Left kidney (tissue), 2 donors: ENCODE data around the gene HAPLN3. TPM values are rescaled to one million over a fixed set of nuclear protein-coding genes. Genes with fewer than 3 reads are reported as not detected.

Experiments used
- DNase-seq: peaks from one replicate; pipeline ENCODE4 v3.0.0-alpha.2; 2013
- polyA plus RNA-seq: library from polyadenylated mRNA; unstranded; fragments of 120-200 nt; gene quantifications from one replicate; pipeline ENCODE4 v1.2.1, GENCODE V29; 2013; ENCODE audit not compliant: insufficient read length

Gene HAPLN3
- polyA plus RNA-seq, 1 donor, result 3.6 TPM

DNA sequence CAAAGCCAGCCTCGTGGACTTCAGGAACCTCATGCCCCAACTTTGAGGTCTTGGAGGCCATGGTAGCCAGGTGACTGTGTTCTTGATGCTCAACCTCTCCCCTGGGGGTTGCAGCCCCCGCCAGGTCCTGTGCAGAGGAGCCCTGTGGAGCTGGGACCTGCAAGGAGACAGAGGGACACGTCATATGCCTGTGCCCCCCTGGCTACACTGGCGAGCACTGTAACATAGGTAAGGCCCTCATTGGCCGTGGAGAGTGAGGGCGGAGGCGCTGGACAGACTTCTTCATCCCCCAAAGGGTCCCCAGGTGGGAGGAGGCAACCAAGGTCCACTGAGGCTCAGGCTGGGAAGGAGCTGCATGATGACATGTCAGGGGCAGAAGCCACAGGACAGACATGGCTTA, 35.1 kb downstream of the HAPLN3 start:
- no peak for DNase-seq

DNA sequence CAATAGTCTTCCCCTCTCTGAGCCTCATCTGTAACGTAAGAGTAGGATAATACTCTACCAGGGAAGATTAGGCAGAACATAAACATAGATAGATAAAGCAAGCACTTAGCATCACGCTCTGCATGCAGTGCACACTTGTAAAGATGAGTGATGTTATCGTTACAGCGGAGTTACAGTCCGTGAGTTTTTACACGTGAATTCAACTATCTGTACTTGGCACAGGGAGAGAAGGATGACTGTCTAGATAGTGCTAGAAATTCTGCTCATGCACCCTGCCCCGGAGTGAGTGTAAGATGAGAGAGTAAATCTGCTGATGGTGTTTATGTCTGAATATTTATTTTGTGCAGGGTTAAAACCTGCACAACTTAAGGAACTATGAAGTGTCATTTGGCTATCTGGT, 35.8 kb downstream of the HAPLN3 start:
- DNase-seq, result no peak

DNA sequence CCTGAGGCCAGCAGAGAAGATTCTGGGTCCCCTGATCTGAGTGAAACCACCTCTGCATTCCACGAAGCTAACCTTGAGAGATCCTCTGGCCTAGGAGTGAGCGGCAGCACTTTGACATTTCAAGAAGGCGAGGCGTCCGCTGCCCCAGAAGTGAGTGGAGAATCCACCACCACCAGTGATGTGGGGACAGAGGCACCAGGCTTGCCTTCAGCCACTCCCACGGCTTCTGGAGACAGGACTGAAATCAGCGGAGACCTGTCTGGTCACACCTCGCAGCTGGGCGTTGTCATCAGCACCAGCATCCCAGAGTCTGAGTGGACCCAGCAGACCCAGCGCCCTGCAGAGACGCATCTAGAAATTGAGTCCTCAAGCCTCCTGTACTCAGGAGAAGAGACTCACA, 36.4 kb downstream of the HAPLN3 start:
- DNase-seq, result no peak

DNA sequence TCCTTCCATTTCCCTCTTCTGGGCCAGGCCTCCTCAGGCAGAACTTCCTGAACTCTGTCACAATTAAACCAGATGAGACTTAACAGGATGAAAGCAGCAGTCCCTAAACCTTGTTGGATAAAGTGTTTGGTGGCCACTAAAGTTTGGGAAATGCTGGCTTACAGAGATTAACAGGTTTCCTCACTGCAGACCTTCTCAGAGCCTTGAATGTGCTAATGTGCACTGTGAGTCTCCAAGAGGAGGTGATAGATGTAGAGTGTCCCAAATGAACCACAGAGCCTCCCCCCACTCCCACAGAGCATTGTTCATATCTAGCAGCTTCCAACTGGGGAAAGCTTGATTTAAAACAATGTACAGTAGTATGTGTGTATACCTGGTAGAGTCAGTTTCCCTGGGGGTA, 42.9 kb downstream of the HAPLN3 start:
- no peak for DNase-seq

DNA sequence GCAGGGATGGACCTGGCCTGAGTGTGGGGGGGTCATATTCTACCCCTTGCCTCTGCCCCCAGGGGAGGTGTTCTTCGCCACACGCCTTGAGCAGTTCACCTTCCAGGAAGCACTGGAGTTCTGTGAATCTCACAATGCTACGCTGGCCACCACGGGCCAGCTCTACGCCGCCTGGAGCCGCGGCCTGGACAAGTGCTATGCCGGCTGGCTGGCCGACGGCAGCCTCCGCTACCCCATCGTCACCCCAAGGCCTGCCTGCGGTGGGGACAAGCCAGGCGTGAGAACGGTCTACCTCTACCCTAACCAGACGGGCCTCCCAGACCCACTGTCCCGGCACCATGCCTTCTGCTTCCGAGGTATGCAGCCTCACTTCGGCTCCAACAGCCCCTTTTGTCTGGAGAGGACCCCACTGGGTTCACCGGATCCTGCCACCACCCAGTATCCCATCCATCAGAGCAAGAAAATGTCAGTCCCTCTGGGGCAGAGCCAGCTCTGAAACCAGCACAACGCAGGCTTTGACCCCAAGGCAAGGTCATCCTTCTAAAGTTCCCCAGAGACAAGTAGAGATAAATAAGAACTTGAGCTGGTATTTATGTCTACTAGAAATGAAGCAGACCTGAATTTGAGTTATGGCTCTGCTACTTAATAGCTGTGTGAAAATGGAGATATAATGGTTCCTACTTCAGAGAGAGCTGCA, 45.8 kb downstream of the HAPLN3 start:
- DNase-seq, result peak; percentile 48

DNA sequence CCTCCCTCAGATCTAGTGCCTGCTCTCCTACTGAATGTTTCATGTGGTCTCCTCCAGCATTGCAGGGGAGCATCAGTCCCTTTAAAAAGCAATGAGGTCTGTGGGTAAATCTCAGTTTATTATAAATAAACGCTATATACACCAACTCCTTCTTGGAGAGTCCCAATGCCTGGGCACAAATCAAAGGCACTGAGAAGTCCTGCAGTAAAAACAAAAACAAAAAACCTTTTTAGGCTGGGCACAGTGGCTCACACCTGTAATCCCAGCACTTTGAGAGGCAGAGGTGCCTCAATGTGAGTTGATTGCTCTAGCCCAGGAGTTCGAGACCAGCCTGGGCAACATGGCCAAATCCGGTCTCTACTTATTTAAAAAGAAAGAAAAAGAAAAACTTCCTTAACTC, 47.1 kb downstream of the HAPLN3 start:
- DNase-seq, result no peak

DNA sequence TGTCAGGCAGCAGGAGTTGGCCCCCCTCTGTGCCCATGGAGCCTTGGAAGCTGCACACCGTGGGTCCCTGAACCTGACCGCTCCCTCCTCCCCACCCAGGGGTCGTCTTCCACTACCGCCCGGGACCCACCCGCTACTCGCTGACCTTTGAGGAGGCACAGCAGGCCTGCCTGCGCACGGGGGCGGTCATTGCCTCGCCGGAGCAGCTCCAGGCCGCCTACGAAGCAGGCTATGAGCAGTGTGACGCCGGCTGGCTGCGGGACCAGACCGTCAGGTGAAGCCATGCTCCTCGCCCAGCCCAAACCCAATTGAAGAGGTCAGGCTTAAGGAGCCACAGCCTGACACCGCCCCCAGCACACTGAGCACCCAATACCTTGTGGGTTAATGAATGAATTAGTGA, 48.2 kb downstream of the HAPLN3 start:
- DNase-seq, result no peak

DNA sequence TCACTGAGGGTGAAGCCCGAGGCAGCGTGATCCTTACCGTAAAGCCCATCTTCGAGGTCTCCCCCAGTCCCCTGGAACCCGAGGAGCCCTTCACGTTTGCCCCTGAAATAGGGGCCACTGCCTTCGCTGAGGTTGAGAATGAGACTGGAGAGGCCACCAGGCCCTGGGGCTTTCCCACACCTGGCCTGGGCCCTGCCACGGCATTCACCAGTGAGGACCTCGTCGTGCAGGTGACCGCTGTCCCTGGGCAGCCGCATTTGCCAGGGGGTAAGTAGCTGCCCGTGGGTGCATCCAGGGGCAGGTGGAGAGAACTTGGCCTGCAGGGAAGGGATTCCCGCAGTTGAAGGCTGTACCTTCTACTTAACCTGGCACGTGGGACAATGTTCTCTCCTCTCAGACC, 49.7 kb downstream of the HAPLN3 start:
- DNase-seq, result no peak

DNA sequence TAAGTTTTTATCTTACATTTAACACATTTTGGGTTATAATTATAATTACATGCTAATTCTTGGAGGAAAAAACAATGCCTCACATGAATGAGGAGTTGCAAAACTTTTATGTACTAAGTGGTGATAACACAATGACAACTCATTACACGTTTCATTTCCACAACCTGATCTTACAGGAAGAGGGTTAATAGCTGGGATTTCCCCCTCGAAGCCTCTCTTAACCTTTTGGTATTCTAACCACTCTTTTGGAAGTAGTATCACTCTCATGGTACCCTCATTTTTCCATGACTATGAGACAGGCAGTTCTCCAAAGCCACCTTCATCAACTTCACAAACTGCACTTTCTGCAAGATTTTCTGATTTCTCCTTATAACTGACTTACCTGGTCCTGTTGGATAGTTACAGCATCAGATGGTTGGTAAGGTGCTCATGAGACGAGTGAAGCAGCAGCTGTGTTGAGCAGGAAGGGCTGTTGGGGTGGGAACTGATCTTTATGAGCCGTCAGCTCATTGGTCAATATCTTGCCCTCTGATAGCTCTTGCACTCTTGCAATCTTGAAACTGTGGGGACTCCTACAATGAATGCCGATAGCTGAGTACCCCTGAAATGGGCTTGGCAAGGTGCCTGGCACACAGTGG, 50.5 kb downstream of the HAPLN3 start:
- DNase-seq, result no peak

DNA sequence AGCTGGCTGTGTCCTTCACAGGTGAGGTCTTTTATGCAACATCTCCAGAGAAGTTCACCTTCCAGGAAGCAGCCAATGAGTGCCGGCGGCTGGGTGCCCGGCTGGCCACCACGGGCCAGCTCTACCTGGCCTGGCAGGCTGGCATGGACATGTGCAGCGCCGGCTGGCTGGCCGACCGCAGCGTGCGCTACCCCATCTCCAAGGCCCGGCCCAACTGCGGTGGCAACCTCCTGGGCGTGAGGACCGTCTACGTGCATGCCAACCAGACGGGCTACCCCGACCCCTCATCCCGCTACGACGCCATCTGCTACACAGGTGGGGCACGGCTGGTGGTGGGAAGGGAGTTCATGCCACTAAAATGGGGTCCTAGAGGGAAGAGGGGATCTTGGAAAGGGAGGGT, 52.0 kb downstream of the HAPLN3 start:
- DNase-seq, result no peak

DNA sequence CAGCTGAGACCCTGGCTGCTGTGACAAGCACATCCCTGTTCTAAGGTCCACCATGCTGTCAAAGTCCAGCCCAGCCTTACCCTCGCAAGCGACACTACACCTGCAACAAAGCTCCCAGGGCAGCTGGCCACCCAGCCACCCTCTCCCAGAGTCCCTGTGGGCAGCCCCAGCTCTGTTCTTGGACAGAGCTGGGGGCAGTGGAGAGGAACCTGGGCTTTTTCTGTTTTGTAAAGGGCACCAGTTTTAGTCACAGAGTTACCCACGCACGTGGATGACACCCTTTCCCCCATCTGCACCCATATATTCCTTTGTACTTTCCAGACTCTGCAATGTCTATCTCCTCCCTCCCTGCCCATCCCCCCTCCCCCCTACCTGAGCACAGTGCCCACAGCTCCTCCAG, 53.2 kb downstream of the HAPLN3 start:
- no peak for DNase-seq

DNA sequence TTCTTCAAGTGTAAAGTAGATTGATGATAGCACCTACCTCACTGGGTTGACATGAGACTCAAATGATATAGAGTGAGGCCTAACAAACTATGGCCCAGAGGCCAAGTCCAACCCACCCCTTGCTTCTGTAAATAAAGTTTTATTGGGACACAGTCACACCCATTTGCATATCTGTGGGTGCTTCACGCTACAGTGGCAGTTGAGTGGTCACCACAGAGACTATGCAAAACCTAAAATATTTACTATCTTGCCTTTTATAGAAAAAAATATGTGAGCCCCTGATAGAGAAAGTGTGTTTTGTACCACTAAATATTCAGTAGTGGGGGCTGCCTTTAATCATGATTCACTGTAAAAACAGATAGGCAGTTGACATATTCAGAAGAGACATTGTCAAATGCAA, 54.1 kb downstream of the HAPLN3 start:
- no peak for DNase-seq

DNA sequence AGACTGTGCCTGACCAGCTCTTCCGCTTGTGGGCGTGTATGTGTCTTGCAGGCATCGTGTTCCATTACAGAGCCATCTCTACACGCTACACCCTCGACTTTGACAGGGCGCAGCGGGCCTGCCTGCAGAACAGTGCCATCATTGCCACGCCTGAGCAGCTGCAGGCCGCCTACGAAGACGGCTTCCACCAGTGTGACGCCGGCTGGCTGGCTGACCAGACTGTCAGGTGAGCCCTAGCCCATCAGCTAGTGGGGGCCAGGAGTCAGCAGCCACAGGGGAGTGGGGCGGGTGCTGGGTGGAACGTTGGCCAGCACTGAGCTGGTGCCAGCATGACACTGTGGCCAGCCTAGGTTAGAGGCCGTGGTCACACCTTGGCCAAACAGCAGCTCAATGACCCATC, 55.4 kb downstream of the HAPLN3 start:
- no peak for DNase-seq

DNA sequence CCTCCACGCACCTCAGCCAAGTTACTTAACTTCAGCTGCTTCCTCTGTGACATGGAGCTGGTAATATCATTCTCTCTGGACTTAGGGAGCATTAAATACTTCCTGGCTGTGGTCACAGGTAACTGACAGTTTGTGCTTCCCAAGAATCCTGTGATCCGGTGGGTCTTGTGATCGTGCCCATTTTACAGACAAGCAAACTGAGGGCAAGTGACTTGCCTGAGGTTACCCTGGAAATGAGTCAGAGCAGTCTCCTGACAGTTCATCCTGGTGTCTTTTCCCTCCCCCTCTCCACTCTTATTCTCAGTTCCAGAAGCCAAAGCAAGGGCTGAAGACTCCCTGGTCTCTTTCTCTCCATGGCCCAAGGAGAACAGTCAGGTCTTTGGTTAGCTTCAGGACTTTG, 56.2 kb downstream of the HAPLN3 start:
- DNase-seq, result no peak

DNA sequence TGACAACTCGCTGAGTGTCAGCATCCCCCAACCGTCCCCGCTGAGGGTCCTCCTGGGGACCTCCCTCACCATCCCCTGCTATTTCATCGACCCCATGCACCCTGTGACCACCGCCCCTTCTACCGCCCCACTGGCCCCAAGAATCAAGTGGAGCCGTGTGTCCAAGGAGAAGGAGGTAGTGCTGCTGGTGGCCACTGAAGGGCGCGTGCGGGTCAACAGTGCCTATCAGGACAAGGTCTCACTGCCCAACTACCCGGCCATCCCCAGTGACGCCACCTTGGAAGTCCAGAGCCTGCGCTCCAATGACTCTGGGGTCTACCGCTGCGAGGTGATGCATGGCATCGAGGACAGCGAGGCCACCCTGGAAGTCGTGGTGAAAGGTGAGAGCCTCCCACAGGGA, 56.7 kb downstream of the HAPLN3 start:
- no peak for DNase-seq

DNA sequence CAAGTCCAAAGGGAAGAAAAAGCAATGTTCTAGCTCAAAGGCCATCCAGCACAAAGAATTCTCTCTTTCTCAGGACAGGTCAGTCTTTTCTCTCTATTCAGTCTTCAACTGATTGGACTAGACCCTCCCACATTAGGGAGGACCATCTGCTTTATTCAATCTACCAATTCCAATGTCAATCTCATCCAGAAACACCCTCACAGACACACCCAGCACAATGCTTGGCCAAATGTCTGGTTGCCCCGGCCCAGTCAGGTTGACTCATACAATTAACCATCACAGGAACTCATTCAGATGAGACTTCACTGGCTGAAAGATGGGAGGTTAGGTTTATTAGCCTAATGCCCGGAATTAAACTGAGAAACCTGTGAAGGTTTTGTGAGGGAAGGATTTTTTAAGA, 59.7 kb downstream of the HAPLN3 start:
- DNase-seq, result no peak

DNA sequence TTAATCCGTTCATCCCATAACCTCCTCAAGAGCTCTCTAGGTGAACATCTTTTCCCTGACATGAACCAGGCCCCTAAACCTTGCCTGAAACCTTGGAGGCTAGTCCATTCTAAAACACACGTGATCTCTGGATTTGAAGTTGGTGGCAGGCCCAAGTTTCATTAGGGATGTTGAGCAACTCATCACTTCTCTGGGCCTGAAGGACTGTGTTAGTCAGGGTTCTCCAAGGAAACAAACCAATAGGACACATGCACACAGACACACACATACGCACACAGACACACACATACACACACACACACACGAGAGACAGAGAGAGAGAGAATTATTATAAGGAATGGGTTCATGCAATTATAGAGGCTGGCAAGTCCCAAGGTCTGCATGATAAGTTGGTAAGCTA, 60.2 kb downstream of the HAPLN3 start:
- no peak for DNase-seq

DNA sequence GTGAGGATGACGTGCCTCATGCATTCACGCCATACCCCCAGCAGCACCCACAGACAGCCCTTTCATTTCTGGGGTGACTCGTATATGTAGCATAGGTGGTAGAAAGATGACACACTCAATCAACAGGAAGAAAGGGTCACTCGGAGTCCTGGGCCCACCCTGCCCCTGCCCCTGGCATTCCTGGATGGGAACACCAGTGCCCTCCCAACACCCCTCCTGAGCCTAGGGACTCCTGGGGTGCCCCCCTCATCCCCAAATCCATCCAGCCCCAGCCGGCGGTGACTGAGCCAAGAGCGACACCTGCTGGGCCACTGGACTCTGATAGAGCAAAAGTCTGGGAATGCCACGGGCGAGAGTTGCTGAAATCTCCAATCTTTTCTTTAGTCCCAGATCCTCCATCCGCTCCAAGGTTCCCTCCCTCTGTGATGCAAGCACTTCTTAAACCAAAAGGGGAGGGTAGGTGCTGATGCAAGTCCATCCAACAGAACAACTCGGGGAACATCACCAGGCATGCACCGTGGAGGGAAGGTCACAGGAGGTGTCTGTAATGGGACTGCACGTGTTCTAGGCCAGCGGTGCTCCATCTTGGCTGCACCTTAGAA, 61.0 kb downstream of the HAPLN3 start:
- peak; percentile 40 for DNase-seq

DNA sequence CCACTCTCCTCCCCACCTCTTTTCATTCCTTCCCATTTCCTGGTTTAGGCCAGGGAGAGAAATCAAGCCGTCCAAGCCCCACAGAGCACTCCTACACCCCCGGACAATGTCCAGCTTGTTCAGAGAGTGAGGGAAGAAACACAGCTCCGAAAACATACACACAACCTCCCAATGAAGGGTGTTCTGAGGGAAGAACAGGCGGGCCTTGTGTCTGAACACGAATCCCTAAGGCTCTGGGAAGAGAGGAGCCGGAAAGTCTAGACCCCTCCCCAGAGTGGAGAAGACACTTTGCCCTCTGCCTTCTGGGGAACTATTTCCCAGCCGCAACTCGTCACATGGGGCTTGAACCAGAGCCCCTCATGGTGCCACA, 61.6 kb downstream of the HAPLN3 start:
- DNase-seq, result no peak

DNA sequence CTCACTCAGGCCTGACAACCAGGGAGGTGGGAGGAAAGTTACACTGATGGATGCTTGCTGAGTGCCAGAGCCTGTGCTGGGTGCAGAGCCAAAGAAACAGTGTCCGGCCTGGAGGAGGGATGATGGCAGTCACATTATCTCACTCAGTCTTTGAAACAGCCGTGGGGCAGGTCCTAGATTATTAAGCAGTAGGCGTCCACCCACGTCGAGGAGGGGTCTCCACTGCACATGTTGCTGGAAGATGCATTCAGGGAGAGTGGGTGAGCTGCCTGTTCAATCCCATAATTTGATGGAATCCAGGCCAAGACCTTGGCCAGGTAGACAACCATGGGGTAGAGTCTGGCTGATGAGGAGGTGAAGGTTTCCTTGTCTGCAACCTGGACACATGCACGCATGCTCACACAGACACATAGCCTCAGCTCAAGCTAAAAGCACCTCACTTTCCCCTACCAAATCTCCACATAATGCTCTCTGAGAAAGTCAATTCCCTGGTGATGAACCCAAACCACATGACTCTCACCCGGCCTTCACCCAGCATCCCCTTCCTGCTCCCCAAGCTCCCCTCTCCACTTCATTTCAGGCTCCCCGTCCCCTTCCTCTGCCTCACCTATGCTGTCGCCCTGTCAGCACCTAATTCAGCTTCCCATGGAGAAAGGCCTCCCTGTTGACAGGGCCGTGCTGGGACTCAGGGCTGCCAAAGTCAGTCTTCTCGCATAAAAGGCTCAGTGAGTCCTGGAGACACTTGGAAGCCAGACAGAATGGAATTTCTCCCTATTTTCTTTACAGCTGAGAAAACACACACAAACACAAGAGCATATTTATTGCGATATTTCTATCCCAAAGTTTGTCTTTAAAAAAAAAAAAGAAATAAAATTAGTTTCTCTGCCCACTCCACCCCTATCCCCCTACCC, 62.3 kb downstream of the HAPLN3 start:
- no peak for DNase-seq

DNA sequence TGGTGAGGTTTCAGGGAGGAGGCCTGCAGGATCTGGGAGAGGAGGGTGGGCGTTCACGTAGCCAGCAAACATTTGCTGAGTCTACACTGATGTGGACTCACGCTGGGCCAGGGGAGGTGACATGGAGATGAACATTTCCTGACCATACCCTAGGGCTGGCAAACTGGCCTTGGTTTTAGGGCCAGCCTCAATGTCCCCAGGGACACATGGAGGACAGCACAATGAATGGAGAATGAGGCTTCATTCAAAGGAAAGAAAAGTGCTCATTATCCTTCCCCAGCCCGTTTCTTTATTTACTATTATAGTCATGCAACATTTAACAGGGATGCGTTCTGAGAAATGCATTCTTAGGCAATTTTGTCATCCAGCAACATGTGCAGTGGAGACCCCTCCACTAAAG, 65.3 kb downstream of the HAPLN3 start:
- DNase-seq, result no peak

DNA sequence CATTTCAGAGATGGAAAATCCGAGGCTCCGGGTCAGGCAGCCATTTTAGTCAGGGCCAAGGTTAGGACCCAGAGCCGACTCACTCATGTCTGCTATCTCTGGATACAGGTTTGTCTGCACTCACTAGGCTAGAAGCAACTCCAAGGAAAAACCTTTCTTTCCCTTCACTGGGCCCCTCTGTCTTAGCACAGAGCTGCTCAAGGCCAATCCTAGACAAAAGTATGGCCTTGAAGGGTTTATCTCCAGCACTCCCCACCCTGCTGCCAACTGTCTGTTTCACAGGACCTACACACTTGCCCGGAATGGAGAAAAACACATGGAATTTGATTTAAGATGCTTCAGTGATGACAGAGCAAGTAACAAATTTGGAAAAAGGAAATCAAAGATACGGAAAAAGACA, 66.6 kb downstream of the HAPLN3 start:
- DNase-seq, result no peak
